ENCODE data around the gene PDE4D.

- TF ChIP-seq CTCF (conservative IDR thresholded peaks at IDR 0.05; ENCODE audit: low read depth, low read length) (no peak), EZH2 (IDR thresholded peaks at IDR 0.05; ENCODE audit: borderline replicate concordance, low read depth, low read length, poor library complexity, severe bottlenecking) (no peak)
These were observed 793.6 kb downstream of the PDE4D start for GRCh38 chr5:59099995-59100345.
